WTC11 (cell line): ENCODE measurements around the gene SEL1L3. TPM values are rescaled to one million over a fixed set of nuclear protein-coding genes. Genes with fewer than 3 reads are reported as not detected.
A peak's percentile ranks its signal among the peaks of the same experiment; 100 is the strongest.

Source experiments
- ATAC-seq: fragments of 200-7000 bp; cut with Tn5 transposase; 2 replicates; pipeline ENCODE4 v1.10.0; 2021; ENCODE audit warnings: mild to moderate bottlenecking, moderate library complexity
- CTCF ChIA-PET: fragments of 300-600 bp; sonication (Branson Sonifier 250); formaldehyde crosslinking; loops from one replicate; lab custom pipeline; 2021; ENCODE audit warnings: antibody characterized with exemption; lab: Charles Lee
- POLR2A ChIA-PET: fragments of 350-600 bp; sonication (Branson Sonifier 250); formaldehyde crosslinking; loops from one replicate; lab custom pipeline; 2021; ENCODE audit warnings: antibody characterized with exemption; lab: Charles Lee
- DNase-seq: peaks from one replicate; pipeline ENCODE4 v3.0.0; 2021; ENCODE audit warnings: low spot score
- H3K27ac Mint-ChIP-seq: 2 replicates; pipeline ENCODE4 v1.8.0; 2021; ENCODE audit warnings: mixed read lengths
- H3K27me3 Mint-ChIP-seq: 2 replicates; pipeline ENCODE4 v1.8.0; 2021; ENCODE audit warnings: low read depth, mild to moderate bottlenecking, moderate library complexity, mixed read lengths
- H3K36me3 Mint-ChIP-seq: 2 replicates; pipeline ENCODE4 v1.8.0; 2021; ENCODE audit warnings: mixed read lengths
- H3K4me1 Mint-ChIP-seq: 2 replicates; pipeline ENCODE4 v1.8.0; 2022; ENCODE audit warnings: mixed read lengths
- H3K4me3 Mint-ChIP-seq: 2 replicates; pipeline ENCODE4 v1.8.0; 2021; ENCODE audit warnings: mild to moderate bottlenecking, moderate library complexity, mixed read lengths
- H3K9me3 Mint-ChIP-seq: 2 replicates; pipeline ENCODE4 v1.8.0; 2021; ENCODE audit warnings: mixed read lengths
- ARID4B ChIP-seq: sonication (generic); formaldehyde crosslinking; IDR thresholded peaks from 2 replicates; pipeline ENCODE4 v1.8.0; 2023; ENCODE audit warnings: missing genetic modification reagents, mild to moderate bottlenecking, borderline replicate concordance
- ATF3 ChIP-seq: sonication (generic); formaldehyde crosslinking; conservative IDR thresholded peaks from 2 replicates; pipeline ENCODE4 v1.8.1; 2022; ENCODE audit warnings: mild to moderate bottlenecking, missing genetic modification reagents
- ERG ChIP-seq: fragments of 250-450 bp; sonication (Bioruptor Pico); IDR thresholded peaks from 2 replicates; pipeline ENCODE4 v1.8.0; 2021; ENCODE audit warnings: mild to moderate bottlenecking
- FOXJ3 ChIP-seq: sonication (generic); formaldehyde crosslinking; IDR thresholded peaks from 2 replicates; pipeline ENCODE4 v1.9.0; 2021; ENCODE audit warnings: missing genetic modification reagents, mild to moderate bottlenecking, borderline replicate concordance
- HMGA2 ChIP-seq: fragments of 250-450 bp; sonication (Bioruptor Pico); IDR thresholded peaks from 2 replicates; pipeline ENCODE4 v1.4.0; 2021; ENCODE audit warnings: mild to moderate bottlenecking, moderate library complexity
- IRF2 ChIP-seq: sonication (generic); formaldehyde crosslinking; IDR thresholded peaks from 2 replicates; pipeline ENCODE4 v1.8.0; 2022; ENCODE audit warnings: low read depth, missing genetic modification reagents, borderline replicate concordance
- JAZF1 ChIP-seq: fragments of 250-450 bp; sonication (Bioruptor Pico); IDR thresholded peaks from 2 replicates; pipeline ENCODE4 v1.9.0; 2021; ENCODE audit warnings: moderate library complexity, mild to moderate bottlenecking, inconsistent platforms
- NR1H2 ChIP-seq: sonication (generic); formaldehyde crosslinking; IDR thresholded peaks from 2 replicates; pipeline ENCODE4 v1.9.0; 2021; ENCODE audit warnings: mild to moderate bottlenecking, moderate library complexity, missing genetic modification reagents
- OVOL2 ChIP-seq: fragments of 250-450 bp; sonication (Bioruptor Pico); IDR thresholded peaks from 2 replicates; pipeline ENCODE4 v1.9.0; 2021; ENCODE audit warnings: mild to moderate bottlenecking, borderline replicate concordance
- SMAD3 ChIP-seq: sonication (generic); formaldehyde crosslinking; IDR thresholded peaks from 2 replicates; pipeline ENCODE4 v1.8.0; 2022; ENCODE audit warnings: missing genetic modification reagents, mild to moderate bottlenecking, borderline replicate concordance
- SMAD4 ChIP-seq: sonication (generic); formaldehyde crosslinking; IDR thresholded peaks from 2 replicates; pipeline ENCODE4 v1.8.0; 2022; ENCODE audit warnings: mild to moderate bottlenecking, missing genetic modification reagents
- STAT6 ChIP-seq: sonication (generic); formaldehyde crosslinking; conservative IDR thresholded peaks from 2 replicates; pipeline ENCODE4 v1.8.1; 2023; ENCODE audit warnings: mild to moderate bottlenecking, low read depth, missing genetic modification reagents, moderate library complexity
- ZBTB21 ChIP-seq: sonication (generic); formaldehyde crosslinking; IDR thresholded peaks from 2 replicates; pipeline ENCODE4 v1.8.1; 2023; ENCODE audit warnings: mild to moderate bottlenecking, missing genetic modification reagents, borderline replicate concordance
- ZNF263 ChIP-seq: sonication (generic); formaldehyde crosslinking; IDR thresholded peaks from 2 replicates; pipeline ENCODE4 v1.8.1; 2022; ENCODE audit warnings: low read depth, mild to moderate bottlenecking, moderate library complexity, missing genetic modification reagents
- ZNF671 ChIP-seq: fragments of 250-450 bp; sonication (Bioruptor Pico); IDR thresholded peaks from 2 replicates; pipeline ENCODE4 v1.8.0; 2021; ENCODE audit warnings: mild to moderate bottlenecking
- total RNA-seq: library from RNA; stranded (reverse); gene quantifications from 3 replicates; pipeline ENCODE4 v1.2.3, GENCODE V29; 2021
- TF ChIP-seq, protein P1 (sequence below): fragments of 200-600 bp; IDR thresholded peaks from 2 replicates; pipeline ENCODE4 v1.8.0; 2022; ENCODE audit warnings: antibody characterized with exemption

Gene SEL1L3
- total RNA-seq, 1 experiment from 2014 or later: 31.5 TPM

- DNase-seq (no peak), ATAC-seq (no peak)
- ChIA-PET POLR2A (no interaction called here), CTCF (no interaction called here)
- Mint-ChIP-seq H3K27ac (no peak overlapping the region), H3K27me3 (peaks cover 14% of the 10 kb centered on the region), H3K4me3 (peak overlapping the region; percentile 2), H3K4me1 (peaks cover 40% of the 10 kb centered on the region), H3K36me3 (no peaks in the 10 kb centered on the region), H3K9me3 (no peaks in the 10 kb centered on the region)
- TF ChIP-seq, protein P1, sequence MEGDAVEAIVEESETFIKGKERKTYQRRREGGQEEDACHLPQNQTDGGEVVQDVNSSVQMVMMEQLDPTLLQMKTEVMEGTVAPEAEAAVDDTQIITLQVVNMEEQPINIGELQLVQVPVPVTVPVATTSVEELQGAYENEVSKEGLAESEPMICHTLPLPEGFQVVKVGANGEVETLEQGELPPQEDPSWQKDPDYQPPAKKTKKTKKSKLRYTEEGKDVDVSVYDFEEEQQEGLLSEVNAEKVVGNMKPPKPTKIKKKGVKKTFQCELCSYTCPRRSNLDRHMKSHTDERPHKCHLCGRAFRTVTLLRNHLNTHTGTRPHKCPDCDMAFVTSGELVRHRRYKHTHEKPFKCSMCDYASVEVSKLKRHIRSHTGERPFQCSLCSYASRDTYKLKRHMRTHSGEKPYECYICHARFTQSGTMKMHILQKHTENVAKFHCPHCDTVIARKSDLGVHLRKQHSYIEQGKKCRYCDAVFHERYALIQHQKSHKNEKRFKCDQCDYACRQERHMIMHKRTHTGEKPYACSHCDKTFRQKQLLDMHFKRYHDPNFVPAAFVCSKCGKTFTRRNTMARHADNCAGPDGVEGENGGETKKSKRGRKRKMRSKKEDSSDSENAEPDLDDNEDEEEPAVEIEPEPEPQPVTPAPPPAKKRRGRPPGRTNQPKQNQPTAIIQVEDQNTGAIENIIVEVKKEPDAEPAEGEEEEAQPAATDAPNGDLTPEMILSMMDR: no peak
- no peak for TF ChIP-seq OVOL2 (CRISPR knock-in tag)
- no peak for TF ChIP-seq ATF3 (CRISPR knock-in tag)
- no peak for TF ChIP-seq STAT6 (CRISPR knock-in tag)
- TF ChIP-seq SMAD3: no peak
- TF ChIP-seq ARID4B (CRISPR knock-in tag): no peak
- TF ChIP-seq FOXJ3: no peak
- TF ChIP-seq ERG: no peak
Measured at GRCh38 chr4:25860586-25861279, 2.1 kb downstream of the SEL1L3 start.

DNA sequence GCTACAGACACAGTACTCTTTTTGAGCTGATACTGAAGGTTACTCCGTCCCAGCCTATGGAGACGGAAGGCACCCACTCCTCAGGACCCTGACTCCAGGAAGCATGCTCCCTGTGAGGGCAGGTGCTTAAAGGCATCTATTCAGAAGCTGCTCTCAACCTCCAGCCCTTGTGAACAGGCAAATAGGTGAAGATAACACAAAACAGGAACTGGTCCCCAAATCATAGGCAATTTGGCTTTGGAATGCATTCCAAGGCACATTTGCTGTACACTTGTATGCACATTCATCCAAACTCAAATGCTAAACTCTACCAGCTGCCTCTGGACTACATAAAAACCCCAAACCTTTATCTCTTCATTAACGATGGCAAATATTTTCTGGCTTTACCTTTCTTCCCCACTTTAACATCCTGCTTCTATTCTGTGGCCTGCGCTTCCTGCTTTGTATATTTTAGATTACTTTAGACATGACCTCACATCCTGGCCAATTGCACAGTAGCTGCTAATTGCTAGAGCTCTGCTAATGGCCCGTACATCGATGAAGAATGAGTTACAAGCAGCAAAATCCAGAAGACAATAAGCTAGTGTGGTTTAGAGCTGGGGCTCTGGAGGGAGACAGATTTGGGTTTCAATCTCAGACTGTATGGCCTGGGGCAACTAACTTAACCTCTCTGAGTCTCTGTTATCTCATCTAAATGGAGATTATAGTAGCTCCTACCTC, 3.2 kb downstream of the SEL1L3 start:
- H3K36me3 Mint-ChIP-seq: no peaks in the 10 kb centered on the region
- ChIA-PET CTCF (interaction anchor here (0.7 to 1.3 kb wide), 3 partner anchors 17 to 134 kb away, joined by 3 to 4 read pairs (median 3); partner anchors contain the start of gene SMIM20), POLR2A (no interaction called here)
- DNase-seq: no peak
- peaks cover 31% of the 10 kb centered on the region for H3K4me1 Mint-ChIP-seq
- no peak overlapping the region for H3K27ac Mint-ChIP-seq
- ATAC-seq: no peak
- TF ChIP-seq STAT6 (CRISPR knock-in tag) (no peak), SMAD4 (CRISPR knock-in tag) (no peak), ZNF671 (no peak), IRF2 (no peak), HMGA2 (CRISPR knock-in tag) (no peak), ZBTB21 (CRISPR knock-in tag) (no peak), ZNF263 (no peak), NR1H2 (CRISPR knock-in tag) (no peak), JAZF1 (CRISPR knock-in tag) (no peak)
- no peak overlapping the region for H3K4me3 Mint-ChIP-seq
- H3K9me3 Mint-ChIP-seq: no peaks in the 10 kb centered on the region
- H3K27me3 Mint-ChIP-seq: peaks cover 5% of the 10 kb centered on the region
